AML-193 (cell line): ENCODE results near the gene LRRC26.

Source experiments
- DNase-seq, 2 experiments: peaks; one replicate each; lab custom pipeline; 2025; lab: John Stamatoyannopoulos, UW

LRRC26 gene

GRCh38 chr9:137167747-137168572 lies 1.9 kb downstream of the LRRC26 start:
- no peak for DNase-seq

GRCh38 chr9:137167277-137167746 lies 2.5 kb downstream of the LRRC26 start:
- no peak for DNase-seq

- DNase-seq = no peak
Observed at GRCh38 chr9:137166380-137167229, 3.2 kb downstream of the LRRC26 start.

GRCh38 chr9:137165250-137165836 lies 4.5 kb downstream of the LRRC26 start:
- DNase-seq = no peak

GRCh38 chr9:137164370-137165249 lies 5.2 kb downstream of the LRRC26 start:
- no peak for DNase-seq

GRCh38 chr9:137163805-137164204 lies 6.0 kb downstream of the LRRC26 start:
- no peak for DNase-seq

- no peak for DNase-seq
Observed at GRCh38 chr9:137163365-137163715, 6.5 kb downstream of the LRRC26 start.

- DNase-seq = no peak
Observed at GRCh38 chr9:137162505-137163364, 7.1 kb downstream of the LRRC26 start.

- DNase-seq = no peak
Observed at GRCh38 chr9:137161558-137162486, 8.0 kb downstream of the LRRC26 start.

- no peak for DNase-seq
Observed at GRCh38 chr9:137160716-137161557, 8.9 kb downstream of the LRRC26 start.

GRCh38 chr9:137160054-137160425 lies 9.8 kb downstream of the LRRC26 start:
- DNase-seq = no peak

GRCh38 chr9:137159105-137160053 lies 10.5 kb downstream of the LRRC26 start:
- no peak for DNase-seq

- DNase-seq = no peak
Observed at GRCh38 chr9:137158625-137159024, 11.2 kb downstream of the LRRC26 start.

GRCh38 chr9:137157618-137158415 lies 12.0 kb downstream of the LRRC26 start:
- DNase-seq = no peak

- DNase-seq = no peak
Observed at GRCh38 chr9:137156567-137157375, 13.1 kb downstream of the LRRC26 start.
